Inferior parietal cortex (tissue), 1 donor: ENCODE results near the gene NUP214.
"Not testable (repeated sequence)": the region's sequence is repeated elsewhere in the genome, so short reads cannot be mapped to it uniquely, and the experiment has no call there.

Experiments used
- DNase-seq: peaks from one replicate; pipeline ENCODE4 v3.0.0-alpha.2; 2016; ENCODE audit errors: extremely low spot score

The NUP214 gene

GRCh38 chr9:131193051-131193450, 67.7 kb downstream of the NUP214 start:
- no peak for DNase-seq

DNA sequence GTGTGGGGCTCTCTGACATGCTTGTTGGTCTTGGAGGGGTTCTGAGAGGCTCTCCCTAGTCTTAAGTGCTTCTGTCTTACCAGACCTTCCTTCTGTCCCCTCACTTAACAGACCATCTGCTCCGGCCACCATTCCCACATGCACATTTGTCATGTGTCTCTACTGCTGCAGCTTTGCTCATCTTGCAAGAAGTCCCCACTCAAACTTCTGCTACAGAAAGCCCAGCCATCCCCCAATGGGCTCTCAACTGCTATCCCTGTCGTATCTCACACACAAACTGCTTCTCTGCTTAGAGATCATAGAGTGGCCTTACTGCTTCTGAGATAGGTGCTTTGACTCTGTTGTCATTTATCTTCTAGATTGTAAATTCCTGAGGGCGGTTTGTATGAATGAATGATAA, 69.4 kb downstream of the NUP214 start:
- DNase-seq: no peak

GRCh38 chr9:131197160-131197911, 72.0 kb downstream of the NUP214 start:
- DNase-seq: no peak

- no peak for DNase-seq
Measured at GRCh38 chr9:131198041-131198715, 72.8 kb downstream of the NUP214 start.

DNA sequence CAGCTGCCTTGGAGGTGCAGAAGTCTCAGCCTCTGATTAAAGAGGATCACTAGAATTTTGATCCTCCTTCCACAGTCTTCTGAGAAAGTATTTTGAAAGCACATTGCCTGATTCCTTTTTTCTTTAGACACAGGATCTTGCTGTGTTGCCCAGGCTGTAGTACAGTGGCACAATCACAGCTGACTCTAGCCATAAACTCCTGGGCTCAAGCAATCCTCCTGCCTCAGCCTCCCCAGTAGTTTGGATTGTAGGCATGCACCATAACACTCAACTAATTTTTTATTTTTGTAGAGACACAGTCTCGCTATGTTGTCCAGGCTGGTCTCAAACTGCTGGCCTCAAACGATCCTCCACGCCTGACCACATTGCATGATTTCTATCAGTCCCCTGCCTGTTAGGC, 76.5 kb downstream of the NUP214 start:
- no peak for DNase-seq

- DNase-seq: no peak
Measured at GRCh38 chr9:131203431-131204218, 78.2 kb downstream of the NUP214 start.

DNA sequence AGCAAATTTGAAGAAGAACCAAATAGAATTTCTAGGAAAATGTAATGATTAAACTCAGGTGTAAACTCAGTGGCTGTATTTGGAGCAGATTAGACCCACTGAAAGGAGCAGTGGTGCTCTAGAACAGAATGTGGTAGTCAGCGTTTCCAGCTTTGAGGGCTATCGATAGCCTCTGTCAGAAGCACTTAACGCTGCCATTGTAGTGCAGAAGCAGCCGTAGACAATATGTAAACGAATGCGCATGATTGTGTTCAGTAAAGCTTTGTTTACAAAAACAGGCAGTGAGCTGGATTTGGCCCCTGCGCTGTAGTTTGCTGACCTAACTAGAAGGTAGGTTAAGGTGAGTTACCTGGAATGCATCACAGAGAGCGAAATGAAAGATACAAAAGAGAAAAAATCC, 78.9 kb downstream of the NUP214 start:
- DNase-seq: no peak

- DNase-seq: no peak
Measured at GRCh38 chr9:131206495-131206894, 81.1 kb downstream of the NUP214 start.

GRCh38 chr9:131211920-131212319, 86.5 kb downstream of the NUP214 start:
- DNase-seq: not testable (repeated sequence)

- peak; percentile 66 for DNase-seq
Measured at GRCh38 chr9:131214286-131214856, 89.0 kb downstream of the NUP214 start.

GRCh38 chr9:131214876-131215275, 89.5 kb downstream of the NUP214 start:
- DNase-seq: no peak

DNA sequence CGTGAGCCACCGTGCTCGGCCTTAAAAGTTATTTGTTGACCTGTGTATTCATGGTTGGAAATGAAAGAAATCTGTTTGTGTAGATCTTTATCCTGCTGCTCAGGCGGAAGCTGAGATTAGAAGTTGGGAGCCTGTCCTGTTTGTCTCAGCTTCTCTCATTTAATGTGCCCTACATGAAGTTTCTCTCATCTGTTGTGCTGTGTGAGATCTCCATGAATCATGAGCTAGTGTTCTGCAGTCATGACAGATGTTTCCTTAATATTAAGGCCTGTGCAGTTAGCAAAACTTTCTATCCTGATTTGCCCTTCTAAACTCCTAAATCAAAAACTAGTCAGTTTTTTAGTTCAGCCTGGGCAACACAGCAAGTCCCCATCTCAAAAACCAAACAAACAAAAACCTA, 91.4 kb downstream of the NUP214 start:
- no peak for DNase-seq

GRCh38 chr9:131217331-131218031, 92.1 kb downstream of the NUP214 start:
- DNase-seq: no peak

DNA sequence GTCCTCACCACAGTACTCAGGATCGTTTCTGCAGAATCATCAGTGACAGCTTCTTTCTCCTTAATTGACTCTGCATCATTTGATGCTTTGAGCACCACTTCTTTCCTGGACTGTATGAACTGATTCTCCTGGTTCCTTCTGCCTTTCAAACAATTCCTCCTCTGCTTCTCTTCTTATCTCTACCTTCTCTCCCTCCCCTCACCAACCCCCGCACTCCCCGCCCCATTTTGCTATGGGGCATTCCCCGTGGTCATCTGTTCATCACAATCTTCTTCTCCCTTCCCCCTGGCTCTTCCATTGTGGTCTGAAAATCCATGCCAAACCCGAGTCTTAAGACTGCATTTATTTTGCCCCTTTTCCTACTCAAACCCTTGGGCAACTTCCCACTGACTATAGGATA, 93.0 kb downstream of the NUP214 start:
- no peak for DNase-seq

DNA sequence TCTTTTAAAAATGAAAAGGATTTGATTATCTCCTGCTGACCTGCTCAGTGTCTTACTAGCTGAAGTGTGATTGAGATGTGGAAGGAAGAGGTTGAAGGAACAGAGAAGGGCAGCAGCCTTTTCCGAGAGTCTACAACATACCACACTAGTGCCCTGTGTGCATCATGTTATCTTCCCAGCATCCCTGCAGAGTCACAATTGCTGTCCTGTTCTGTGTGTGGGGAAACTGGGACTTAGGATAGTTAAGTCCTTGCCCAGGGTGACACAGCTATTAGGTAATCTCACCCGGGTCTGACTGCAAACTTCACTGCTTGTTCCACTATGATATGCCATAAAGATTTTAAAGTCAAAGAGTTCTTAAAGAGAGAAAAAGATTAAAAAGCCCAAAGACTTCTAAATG, 95.1 kb downstream of the NUP214 start:
- DNase-seq: no peak

- DNase-seq: no peak
Measured at GRCh38 chr9:131222460-131222859, 97.1 kb downstream of the NUP214 start.

DNA sequence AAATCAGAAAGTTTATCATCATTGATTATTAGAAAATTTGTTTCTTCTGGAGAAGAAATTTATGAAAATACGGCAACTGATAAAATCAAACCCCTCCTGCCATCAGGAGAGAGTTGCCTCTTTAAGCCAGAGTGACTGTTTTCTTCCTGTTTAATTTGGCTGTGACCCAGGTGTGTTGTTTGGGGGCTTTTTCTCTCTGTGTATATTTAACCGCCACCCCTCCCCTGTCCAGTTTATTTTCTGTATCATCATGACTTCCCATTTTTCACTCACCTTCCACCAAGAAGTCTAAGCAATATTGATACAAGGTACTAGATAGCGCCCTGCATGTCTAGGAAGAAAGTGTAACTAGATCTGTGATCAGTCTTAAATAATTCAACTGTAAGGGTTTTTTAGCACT, 100.8 kb downstream of the NUP214 start:
- DNase-seq: no peak

GRCh38 chr9:131227112-131227958, 101.9 kb downstream of the NUP214 start:
- DNase-seq: no peak

DNA sequence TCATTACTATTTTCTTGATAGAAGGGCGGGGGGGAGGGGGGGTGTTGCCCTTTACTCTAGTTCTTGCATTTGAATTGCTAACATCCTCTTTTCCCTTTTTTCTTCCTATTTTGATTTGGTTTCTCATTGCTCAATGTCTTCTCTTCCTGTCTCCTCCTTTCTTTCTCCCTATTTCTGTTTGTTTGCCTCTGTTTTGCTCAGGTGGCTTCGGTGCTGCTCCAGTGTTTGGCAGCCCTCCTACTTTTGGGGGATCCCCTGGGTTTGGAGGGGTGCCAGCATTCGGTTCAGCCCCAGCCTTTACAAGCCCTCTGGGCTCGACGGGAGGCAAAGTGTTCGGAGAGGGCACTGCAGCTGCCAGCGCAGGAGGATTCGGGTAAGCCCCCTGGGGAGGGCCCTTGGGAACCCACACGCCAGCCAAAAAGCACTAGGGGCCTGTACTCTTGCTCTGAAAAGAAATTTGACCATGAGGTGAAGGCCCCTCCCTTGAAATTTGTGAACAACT, 102.6 kb downstream of the NUP214 start:
- DNase-seq: no peak

DNA sequence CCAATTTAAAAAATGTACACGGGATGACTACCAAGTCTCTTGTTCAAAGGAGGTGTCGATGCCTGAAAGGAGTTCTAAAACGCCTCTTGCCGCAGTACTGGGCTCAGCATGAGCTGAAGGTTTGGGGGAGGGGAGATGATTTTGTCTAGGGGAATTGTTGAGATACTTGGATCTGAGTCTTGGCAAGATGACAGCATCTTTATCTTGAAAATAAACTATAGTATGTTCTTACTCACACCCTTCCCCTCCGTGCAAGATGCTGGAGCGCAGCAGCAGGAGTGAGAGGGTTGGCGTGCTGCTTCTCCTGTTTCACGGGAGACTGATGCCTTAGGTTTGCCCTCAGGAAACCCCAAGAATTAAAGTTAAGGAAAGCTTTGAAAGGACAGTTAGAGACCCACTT, 103.6 kb downstream of the NUP214 start:
- no peak for DNase-seq

DNA sequence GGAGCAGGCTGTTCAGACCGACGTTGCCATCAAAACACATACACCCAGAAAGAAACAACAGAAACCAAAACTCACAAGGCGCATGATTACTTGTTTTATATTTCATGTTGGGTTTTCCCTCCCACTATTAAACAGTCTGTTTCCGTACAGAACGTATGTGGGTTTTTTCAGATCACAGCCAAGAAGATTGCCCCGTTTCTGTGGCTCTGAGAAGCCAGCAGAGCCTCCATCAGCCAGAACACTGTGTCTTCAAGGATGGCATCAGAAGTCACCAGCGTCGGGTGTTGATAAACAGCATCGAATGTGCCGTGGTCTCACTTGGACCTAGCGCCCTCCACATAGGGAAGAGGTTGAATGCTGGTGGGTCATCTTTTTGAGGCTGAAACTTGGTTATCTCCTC, 108.2 kb downstream of the NUP214 start:
- no peak for DNase-seq
